Stimulated activated CD8-positive, alpha-beta memory T cell treated with anti-CD3 and anti-CD28 coated beads, Interleukin-7, amount 100 ng/mL, for 1 hour (primary cell): ENCODE measurements around the gene CEP68.
"Not testable (repeated sequence)": the region's sequence is repeated elsewhere in the genome, so short reads cannot be mapped to it uniquely, and the experiment has no call there.

Experiments used
- DNase-seq, 2 donors: peaks; one replicate each; pipeline ENCODE4 v3.0.0-alpha.2; 2020; ENCODE audit warnings: low read depth in 2 of 2

CEP68 gene

DNA sequence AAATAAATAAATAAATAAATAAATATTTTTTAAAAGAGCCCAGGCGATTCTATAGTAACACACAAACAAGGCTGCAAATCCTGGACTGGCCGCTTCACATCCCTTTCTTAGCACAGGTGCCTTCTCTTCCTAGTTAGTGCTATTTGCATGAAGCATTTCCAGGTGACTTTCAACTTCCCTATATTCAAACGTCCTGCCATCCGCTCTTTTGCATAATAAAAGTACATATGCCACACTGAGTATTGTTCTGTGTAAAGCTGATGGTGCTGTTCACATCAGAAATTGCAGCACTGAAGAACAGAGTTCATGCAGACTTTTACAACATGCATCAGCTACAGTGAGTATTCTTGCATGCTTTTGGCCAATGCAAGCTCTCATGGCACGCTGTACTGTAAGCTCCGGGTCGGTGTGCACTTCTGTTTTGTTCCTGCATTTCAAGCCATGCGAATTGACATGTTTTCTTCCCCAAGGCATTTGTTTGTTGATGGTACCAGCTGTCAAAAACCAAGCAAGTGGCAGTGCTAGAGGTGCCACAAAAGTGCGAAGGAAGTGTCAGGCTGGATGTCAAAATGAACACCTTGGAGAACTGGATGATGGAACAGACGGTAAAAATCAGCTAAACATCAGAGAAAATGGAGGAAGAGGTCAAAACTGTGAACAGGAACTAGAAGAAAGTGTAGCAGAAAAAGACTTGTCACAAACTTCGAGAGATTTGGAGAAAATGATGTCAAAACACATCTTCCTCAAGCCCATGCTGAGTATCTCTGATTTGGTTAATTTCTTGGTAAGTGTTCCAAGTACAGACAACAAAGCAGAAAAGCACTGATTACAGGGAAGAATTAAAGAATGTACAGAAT lies 25.5 kb upstream of the CEP68 start:
- no peak for DNase-seq

DNA sequence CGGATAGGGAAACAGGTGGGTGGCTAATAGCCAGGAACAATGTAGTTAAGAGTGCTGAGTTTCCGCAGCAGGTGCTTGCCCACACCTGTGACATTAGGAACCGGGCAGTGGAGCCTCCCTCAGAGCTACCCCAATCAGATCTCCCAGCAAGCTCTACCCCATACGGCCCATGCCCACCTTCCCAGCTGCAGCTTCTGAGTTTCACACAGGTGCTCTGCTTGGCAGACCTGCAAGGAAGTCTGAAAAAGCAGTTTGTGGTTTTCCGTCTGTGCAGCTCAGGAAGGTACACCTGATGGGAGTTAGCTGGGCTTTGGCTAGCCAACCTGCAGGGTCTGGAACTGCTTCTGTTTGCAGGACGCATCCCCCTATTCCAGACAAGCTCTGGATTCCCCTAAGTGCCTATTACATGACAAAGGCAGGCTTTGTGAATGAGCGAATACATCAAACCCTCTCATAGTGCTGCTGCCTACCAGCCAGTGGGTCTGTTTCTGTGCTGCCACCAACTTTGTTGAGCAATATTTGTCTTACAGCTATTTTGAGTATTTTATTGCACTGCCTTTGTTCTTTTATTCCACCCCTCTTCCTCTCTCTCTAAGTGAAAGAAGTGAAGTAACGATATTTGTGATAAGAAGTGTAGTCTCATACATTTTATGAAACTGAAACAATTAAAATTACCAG lies 24.7 kb upstream of the CEP68 start:
- DNase-seq = no peak

GRCh38 chr2:65032019-65032975 lies 23.9 kb upstream of the CEP68 start:
- no peak for DNase-seq

- no peak for DNase-seq
These were observed 23.0 kb upstream of the CEP68 start for GRCh38 chr2:65033178-65033577.

DNA sequence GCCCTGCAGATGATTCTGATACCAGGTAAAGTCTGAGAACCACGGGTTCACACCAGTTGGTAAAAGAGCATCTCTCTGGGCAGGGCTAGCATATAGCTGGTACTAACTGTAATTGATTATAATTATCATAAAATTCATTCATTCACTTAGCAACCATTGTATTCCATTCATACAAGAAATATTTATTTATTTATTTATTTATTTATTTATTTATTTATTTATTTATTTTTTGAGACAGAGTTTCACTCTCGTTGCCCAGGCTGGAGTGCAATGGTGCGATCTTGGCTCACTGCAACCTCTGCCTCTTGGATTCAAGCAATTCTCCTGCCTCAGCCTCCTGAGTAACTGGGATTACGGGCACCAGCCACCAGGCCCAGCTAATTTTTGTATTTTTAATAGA lies 22.5 kb upstream of the CEP68 start:
- not testable (repeated sequence) for DNase-seq

GRCh38 chr2:65035351-65035943 lies 20.8 kb upstream of the CEP68 start:
- DNase-seq = no peak

DNA sequence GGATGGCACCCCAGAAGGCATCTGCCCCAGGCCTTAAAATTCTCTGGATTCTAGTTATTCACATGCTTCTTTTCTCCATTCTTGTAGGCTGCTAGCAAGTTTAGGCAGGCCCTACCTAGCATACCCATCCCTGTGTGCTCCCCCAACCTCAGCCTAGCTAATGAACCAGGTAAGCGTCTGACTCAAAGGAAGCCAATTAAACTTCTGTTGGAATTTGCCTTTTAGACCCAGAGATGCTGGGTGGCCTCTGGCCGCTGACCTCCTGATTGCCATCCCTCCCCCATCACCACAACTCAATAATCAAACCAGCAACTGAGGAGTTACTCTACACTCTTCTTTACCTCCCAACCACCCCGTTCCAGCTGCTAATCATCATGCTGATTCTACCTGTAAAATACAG lies 19.0 kb upstream of the CEP68 start:
- no peak for DNase-seq

- DNase-seq = no peak
These were observed 16.6 kb upstream of the CEP68 start for GRCh38 chr2:65039640-65040039.

- DNase-seq = peak; percentile 51 to 56
These were observed 15.6 kb upstream of the CEP68 start for GRCh38 chr2:65040400-65041261.

GRCh38 chr2:65043001-65043400 lies 13.2 kb upstream of the CEP68 start:
- DNase-seq = no peak

DNA sequence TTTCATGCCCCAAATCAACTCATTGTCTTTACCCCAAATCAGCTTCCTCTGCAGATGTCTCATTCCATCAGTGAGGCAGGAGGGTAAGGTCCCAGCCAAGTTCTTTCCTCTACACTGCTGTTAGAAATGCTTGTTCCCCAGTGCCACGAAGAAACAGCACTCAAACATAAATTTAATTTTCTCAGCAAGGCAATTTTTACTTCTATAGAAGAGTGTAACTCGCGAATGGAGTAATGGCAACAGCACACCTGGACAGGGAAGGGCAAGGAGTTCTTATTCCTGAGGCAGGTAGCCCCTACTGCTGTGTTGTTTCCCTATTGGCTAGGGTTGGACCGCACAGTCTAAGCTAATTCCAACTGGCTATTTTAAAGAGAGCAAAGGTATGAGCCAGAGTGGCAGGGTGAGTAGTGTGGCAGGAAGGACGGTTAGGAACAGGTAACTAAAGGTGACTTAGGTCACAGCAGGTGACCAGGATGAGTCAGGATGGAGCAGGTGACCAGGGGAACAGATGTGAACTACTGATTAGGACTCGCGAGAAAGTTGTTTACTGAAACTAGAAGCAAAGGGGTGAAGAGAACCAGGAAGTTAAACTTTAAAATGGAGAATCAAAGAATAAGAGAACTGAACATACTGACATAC lies 12.0 kb upstream of the CEP68 start:
- DNase-seq = no peak

DNA sequence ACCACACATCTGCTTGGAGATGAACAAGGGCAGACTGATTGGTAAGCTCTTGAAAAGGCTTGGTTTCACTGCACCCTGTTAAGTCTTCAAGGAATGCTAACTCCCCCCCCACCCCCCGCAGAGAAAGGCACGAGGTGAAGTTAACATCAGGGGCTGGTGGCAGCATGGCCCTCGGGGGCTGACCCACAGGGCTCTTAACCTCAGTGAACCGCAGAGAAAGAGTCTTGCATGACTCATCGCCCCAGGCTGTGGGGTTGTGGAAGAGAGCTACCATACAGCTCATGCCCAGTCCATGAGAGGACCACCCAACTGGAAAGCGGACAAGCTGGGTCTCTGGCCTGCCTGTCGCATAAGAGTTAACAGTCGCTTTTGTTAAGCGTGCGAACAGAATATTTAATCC lies 10.6 kb upstream of the CEP68 start:
- DNase-seq = no peak

- no peak for DNase-seq
These were observed 9.4 kb upstream of the CEP68 start for GRCh38 chr2:65046633-65047407.

- DNase-seq = no peak
These were observed 7.1 kb upstream of the CEP68 start for GRCh38 chr2:65049010-65049639.

- no peak for DNase-seq
These were observed 5.3 kb upstream of the CEP68 start for GRCh38 chr2:65050931-65051330.

DNA sequence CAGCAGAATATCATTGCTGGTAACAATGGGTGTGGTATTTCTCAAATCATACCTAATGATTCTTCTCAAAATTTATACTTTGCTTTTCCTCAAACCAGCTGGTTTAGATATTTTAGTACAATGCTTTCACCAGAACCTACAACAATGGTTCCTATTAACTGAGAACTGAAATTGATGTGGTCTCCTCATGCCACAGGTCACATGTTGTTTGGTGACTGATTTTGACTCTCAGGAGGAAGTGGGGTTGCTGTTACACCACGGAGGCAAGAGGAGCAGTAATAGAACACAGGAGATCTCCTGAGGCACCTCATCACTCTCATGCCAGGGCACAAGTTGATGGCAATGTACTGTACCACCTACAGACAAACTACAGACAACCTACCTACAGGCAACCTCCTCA lies 3.0 kb upstream of the CEP68 start:
- no peak for DNase-seq

DNA sequence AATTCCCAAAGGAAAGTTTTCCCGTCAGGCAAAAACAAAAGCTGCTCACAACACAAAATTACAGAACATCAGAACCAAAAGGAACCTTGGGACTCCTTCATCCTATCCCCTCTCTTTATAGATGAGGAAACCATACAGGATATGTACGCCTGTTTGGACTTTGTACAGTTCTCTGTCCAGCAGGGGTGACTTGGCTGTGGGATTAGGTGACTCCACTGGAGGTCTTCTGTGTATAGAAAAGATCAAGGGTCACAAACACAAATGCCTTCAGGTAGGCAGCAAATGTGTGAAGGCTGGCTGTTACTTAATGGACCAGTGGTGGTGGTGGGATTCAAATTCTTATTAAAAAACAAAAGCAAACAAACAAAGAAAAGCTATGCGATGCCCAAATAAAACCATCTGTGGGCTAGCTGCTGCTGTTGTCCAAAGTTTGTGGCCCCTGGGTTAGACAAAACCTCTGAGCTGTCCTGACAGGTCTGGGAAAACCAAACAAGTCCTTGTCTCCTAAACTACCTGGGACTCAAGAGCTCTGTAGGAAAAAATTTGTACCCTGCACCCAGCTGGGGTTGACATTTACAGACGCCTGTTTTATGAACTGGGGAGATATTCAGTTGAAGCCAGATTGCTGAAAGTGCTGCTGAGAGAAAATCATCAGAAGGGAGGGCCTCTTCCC lies 1.3 kb upstream of the CEP68 start:
- DNase-seq = no peak

GRCh38 chr2:65055422-65056214 lies 598 bp upstream of the CEP68 start:
- DNase-seq = no peak
